ENCODE results near the gene RETN. TPM values are rescaled to one million over a fixed set of nuclear protein-coding genes. Genes with fewer than 3 reads are reported as not detected.
A peak's percentile ranks its signal among the peaks of the same experiment; 100 is the strongest.

RETN gene
- total and polyA plus RNA-seq, 9 donors: 2.0 to 4.5 (median 2.7) TPM

GRCh38 chr19:7715671-7716070 lies 46.8 kb downstream of the RETN start:
- no peak overlapping the region for H3K4me3 ChIP-seq (ENCODE audit: low read length)
- no CpG with 5 or more reads among the region's 1 CpG for WGBS (ENCODE audit: insufficient coverage)
- no peaks in the 10 kb centered on the region for H3K4me1 ChIP-seq (ENCODE audit: control insufficient read depth, insufficient read depth, low read length)
- H3K27ac ChIP-seq (ENCODE audit: low read length): no peak overlapping the region
- H3K36me3 ChIP-seq (ENCODE audit: control insufficient read depth, insufficient read depth, low read length): no peaks in the 10 kb centered on the region
- peak; percentile 34 for DNase-seq
- no peaks in the 10 kb centered on the region for H3K27me3 ChIP-seq (ENCODE audit: control insufficient read depth, insufficient read depth, low read length)
- peaks cover 4% of the 10 kb centered on the region for H3K9me3 ChIP-seq (replicated peaks; ENCODE audit: control insufficient read depth, low read depth, low read length)

- DNase-seq: no peak
- WGBS (ENCODE audit: insufficient coverage): no CpG with 5 or more reads among the region's 1 CpG
- Histone ChIP-seq H3K4me1 (ENCODE audit: control insufficient read depth, insufficient read depth, low read length) (no peaks in the 10 kb centered on the region), H3K27ac (ENCODE audit: low read length) (no peak overlapping the region), H3K27me3 (ENCODE audit: control insufficient read depth, insufficient read depth, low read length) (no peaks in the 10 kb centered on the region), H3K4me3 (ENCODE audit: low read length) (no peak overlapping the region), H3K9me3 (replicated peaks; ENCODE audit: control insufficient read depth, low read depth, low read length) (peaks cover 4% of the 10 kb centered on the region), H3K36me3 (ENCODE audit: control insufficient read depth, insufficient read depth, low read length) (no peaks in the 10 kb centered on the region)
Observed at GRCh38 chr19:7716762-7717161, 47.9 kb downstream of the RETN start.

GRCh38 chr19:7718668-7719067 lies 49.8 kb downstream of the RETN start:
- Histone ChIP-seq H3K27ac (ENCODE audit: low read length) (no peak overlapping the region), H3K9me3 (replicated peaks; ENCODE audit: control insufficient read depth, low read depth, low read length) (peaks cover 4% of the 10 kb centered on the region), H3K27me3 (ENCODE audit: control insufficient read depth, insufficient read depth, low read length) (no peaks in the 10 kb centered on the region), H3K4me3 (ENCODE audit: low read length) (no peak overlapping the region), H3K4me1 (ENCODE audit: control insufficient read depth, insufficient read depth, low read length) (no peaks in the 10 kb centered on the region), H3K36me3 (ENCODE audit: control insufficient read depth, insufficient read depth, low read length) (no peaks in the 10 kb centered on the region)
- DNase-seq: peak; percentile 36
- 60% methylated on average over 3 of the region's 8 CpGs for WGBS (ENCODE audit: insufficient coverage)

Other genes starting within 250 kb of the RETN start
- gene PEX11G, start 180.0 kb upstream of the RETN start, total RNA-seq: 2.5 TPM
- gene PEX11G, start 180.0 kb upstream of the RETN start, polyA plus RNA-seq (ENCODE audit: insufficient read depth in 1 of 8, insufficient read length in 8 of 8, low replicate concordance in 1 of 8): 1 to 10 TPM; 2.0 to 3.9 (median 2.6) TPM
- 25.2 TPM for gene ZNF358, start 152.9 kb upstream of the RETN start, total RNA-seq
- gene ZNF358, start 152.9 kb upstream of the RETN start, polyA plus RNA-seq (ENCODE audit: insufficient read depth in 1 of 8, insufficient read length in 8 of 8, low replicate concordance in 1 of 8): 10 to 100 TPM; 41.2 to 69.7 (median 49.1) TPM
- gene MCOLN1, start 146.4 kb upstream of the RETN start, total RNA-seq: 3.9 TPM
- gene MCOLN1, start 146.4 kb upstream of the RETN start, polyA plus RNA-seq (ENCODE audit: insufficient read depth in 1 of 8, insufficient read length in 8 of 8, low replicate concordance in 1 of 8): 10 to 100 TPM; 11.2 to 16.7 (median 14.3) TPM
- 23.4 TPM for gene PNPLA6, start 133.3 kb upstream of the RETN start, total RNA-seq
- gene PNPLA6, start 133.3 kb upstream of the RETN start, polyA plus RNA-seq (ENCODE audit: insufficient read depth in 1 of 8, insufficient read length in 8 of 8, low replicate concordance in 1 of 8): 10 to 100 TPM; 21.9 to 34.9 (median 28.4) TPM
- 0.04 TPM for gene CAMSAP3, start 73.2 kb upstream of the RETN start, total RNA-seq
- 1 to 10 TPM in 2 of 8 donors, under 1 TPM in 6; 0.07 to 4.0 (median 0.56) TPM for gene CAMSAP3, start 73.2 kb upstream of the RETN start, polyA plus RNA-seq (ENCODE audit: insufficient read depth in 1 of 8, insufficient read length in 8 of 8, low replicate concordance in 1 of 8)
- 23.1 TPM for gene XAB2, start 39.5 kb upstream of the RETN start, total RNA-seq
- 10 to 100 TPM; 23.0 to 34.6 (median 28.0) TPM for gene XAB2, start 39.5 kb upstream of the RETN start, polyA plus RNA-seq (ENCODE audit: insufficient read depth in 1 of 8, insufficient read length in 8 of 8, low replicate concordance in 1 of 8)
- gene PET100, start 39.3 kb upstream of the RETN start, total RNA-seq: 88.4 TPM
- gene PET100, start 39.3 kb upstream of the RETN start, polyA plus RNA-seq (ENCODE audit: insufficient read depth in 1 of 8, insufficient read length in 8 of 8, low replicate concordance in 1 of 8): 10 to 100 TPM; 63.6 to 80.0 (median 78.4) TPM
- not detected for gene PCP2, start 35.3 kb upstream of the RETN start, total RNA-seq
- under 1 TPM in 1 of 8 donors, not detected in 7; 0.32 TPM for gene PCP2, start 35.3 kb upstream of the RETN start, polyA plus RNA-seq (ENCODE audit: insufficient read depth in 1 of 8, insufficient read length in 8 of 8, low replicate concordance in 1 of 8)
- gene STXBP2, start 31.9 kb upstream of the RETN start, total RNA-seq: 1.6 TPM
- 10 to 100 TPM in 1 of 8 donors, 1 to 10 TPM in 7; 3.2 to 12.4 (median 6.0) TPM for gene STXBP2, start 31.9 kb upstream of the RETN start, polyA plus RNA-seq (ENCODE audit: insufficient read depth in 1 of 8, insufficient read length in 8 of 8, low replicate concordance in 1 of 8)
- not detected for gene MCEMP1, start 8.0 kb downstream of the RETN start, total RNA-seq
- under 1 TPM; 0.11 to 0.49 (median 0.26) TPM for gene MCEMP1, start 8.0 kb downstream of the RETN start, polyA plus RNA-seq (ENCODE audit: insufficient read depth in 1 of 8, insufficient read length in 8 of 8, low replicate concordance in 1 of 8)
- 88.8 TPM for gene TRAPPC5, start 11.8 kb downstream of the RETN start, total RNA-seq
- gene TRAPPC5, start 11.8 kb downstream of the RETN start, polyA plus RNA-seq (ENCODE audit: insufficient read depth in 1 of 8, insufficient read length in 8 of 8, low replicate concordance in 1 of 8): 10 to 100 TPM; 29.4 to 48.8 (median 41.1) TPM
- 0.44 TPM for gene FCER2, start 33.1 kb downstream of the RETN start, total RNA-seq
- 1 to 10 TPM in 1 of 8 donors, under 1 TPM in 7; 0.16 to 1.0 (median 0.34) TPM for gene FCER2, start 33.1 kb downstream of the RETN start, polyA plus RNA-seq (ENCODE audit: insufficient read depth in 1 of 8, insufficient read length in 8 of 8, low replicate concordance in 1 of 8)
- 0.13 TPM for gene CLEC4G, start 63.1 kb downstream of the RETN start, total RNA-seq
- under 1 TPM in 4 of 8 donors, not detected in 4; 0.08 to 0.16 (median 0.12) TPM for gene CLEC4G, start 63.1 kb downstream of the RETN start, polyA plus RNA-seq (ENCODE audit: insufficient read depth in 1 of 8, insufficient read length in 8 of 8, low replicate concordance in 1 of 8)
- gene CD209, start 78.5 kb downstream of the RETN start, total RNA-seq: 3.8 TPM
- 1 to 10 TPM; 2.0 to 5.2 (median 2.9) TPM for gene CD209, start 78.5 kb downstream of the RETN start, polyA plus RNA-seq (ENCODE audit: insufficient read depth in 1 of 8, insufficient read length in 8 of 8, low replicate concordance in 1 of 8)
- gene CLEC4M, start 94.2 kb downstream of the RETN start, total RNA-seq: not detected
- gene CLEC4M, start 94.2 kb downstream of the RETN start, polyA plus RNA-seq (ENCODE audit: insufficient read depth in 1 of 8, insufficient read length in 8 of 8, low replicate concordance in 1 of 8): under 1 TPM in 1 of 8 donors, not detected in 7; 0.12 TPM
- gene EVI5L, start 161.2 kb downstream of the RETN start, total RNA-seq: 8.7 TPM
- 10 to 100 TPM; 12.1 to 20.0 (median 15.7) TPM for gene EVI5L, start 161.2 kb downstream of the RETN start, polyA plus RNA-seq (ENCODE audit: insufficient read depth in 1 of 8, insufficient read length in 8 of 8, low replicate concordance in 1 of 8)
- gene PRR36, start 205.3 kb downstream of the RETN start, total RNA-seq: 0.09 TPM
- gene PRR36, start 205.3 kb downstream of the RETN start, polyA plus RNA-seq (ENCODE audit: insufficient read depth in 1 of 8, insufficient read length in 8 of 8, low replicate concordance in 1 of 8): under 1 TPM; 0.20 to 0.96 (median 0.39) TPM
- gene LRRC8E, start 219.5 kb downstream of the RETN start, total RNA-seq: 0.13 TPM
- gene LRRC8E, start 219.5 kb downstream of the RETN start, polyA plus RNA-seq (ENCODE audit: insufficient read depth in 1 of 8, insufficient read length in 8 of 8, low replicate concordance in 1 of 8): under 1 TPM in 7 of 8 donors, not detected in 1; 0.18 to 0.82 (median 0.31) TPM
- gene MAP2K7, start 234.8 kb downstream of the RETN start, total RNA-seq: 8.0 TPM
- 10 to 100 TPM; 19.8 to 26.9 (median 23.3) TPM for gene MAP2K7, start 234.8 kb downstream of the RETN start, polyA plus RNA-seq (ENCODE audit: insufficient read depth in 1 of 8, insufficient read length in 8 of 8, low replicate concordance in 1 of 8)
- 0.31 TPM for gene TGFBR3L, start 245.8 kb downstream of the RETN start, total RNA-seq
- under 1 TPM in 7 of 8 donors, not detected in 1; 0.09 to 0.73 (median 0.49) TPM for gene TGFBR3L, start 245.8 kb downstream of the RETN start, polyA plus RNA-seq (ENCODE audit: insufficient read depth in 1 of 8, insufficient read length in 8 of 8, low replicate concordance in 1 of 8)